GM21619 (cell line): ENCODE results near the gene HBM.
"Not testable (repeated sequence)": the region's sequence is repeated elsewhere in the genome, so short reads cannot be mapped to it uniquely, and the experiment has no call there.

Source experiments
- ATAC-seq: cut with Tn5 transposase; IDR thresholded peaks from one replicate; pipeline ENCODE4 v1.9.1; 2021; ENCODE audit not compliant: unreplicated experiment

The HBM gene, protein sequence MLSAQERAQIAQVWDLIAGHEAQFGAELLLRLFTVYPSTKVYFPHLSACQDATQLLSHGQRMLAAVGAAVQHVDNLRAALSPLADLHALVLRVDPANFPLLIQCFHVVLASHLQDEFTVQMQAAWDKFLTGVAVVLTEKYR

DNA sequence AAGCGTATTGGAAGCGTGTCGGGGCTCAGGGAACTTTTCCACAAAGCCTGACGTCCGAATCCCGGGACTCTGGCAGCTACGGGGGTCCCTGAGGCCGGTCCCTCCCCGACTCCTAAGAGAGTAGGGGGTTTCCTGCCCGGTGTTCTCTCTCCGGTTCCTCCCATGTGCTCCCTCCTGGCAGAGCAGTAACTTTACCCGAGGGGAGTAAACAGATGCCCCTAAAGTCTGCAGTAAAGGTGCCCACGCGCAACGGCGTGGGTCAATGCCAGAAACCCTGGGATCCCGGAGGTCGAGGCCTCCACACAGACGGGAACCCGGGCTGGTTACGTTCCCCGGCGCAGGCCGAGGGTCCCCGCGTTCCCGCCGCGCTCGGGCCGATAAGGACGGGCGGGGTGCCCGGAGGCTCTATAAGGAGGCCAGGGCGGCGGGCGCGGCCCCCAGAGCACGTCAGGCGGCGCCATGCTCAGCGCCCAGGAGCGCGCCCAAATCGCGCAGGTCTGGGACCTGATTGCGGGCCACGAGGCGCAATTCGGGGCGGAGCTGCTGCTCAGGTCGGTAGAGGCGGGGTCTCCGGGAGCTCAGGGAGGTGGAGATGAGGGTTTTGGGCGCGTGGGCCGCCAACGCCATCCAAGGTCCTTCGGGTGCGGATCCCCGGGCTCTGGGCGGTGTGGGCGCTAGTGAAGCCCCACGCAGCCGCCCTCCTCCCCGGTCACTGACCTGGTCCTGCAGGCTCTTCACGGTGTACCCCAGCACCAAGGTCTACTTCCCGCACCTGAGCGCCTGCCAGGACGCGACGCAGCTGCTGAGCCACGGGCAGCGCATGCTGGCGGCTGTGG lies at the start of gene HBM:
Gene HBM (plus strand): TSS at position 440 of the 836 bp plus-strand sequence. CDS start 20 bp downstream, at position 460.
- no peak for ATAC-seq

GRCh38 chr16:116015-116414 lies 49.8 kb upstream of the HBM start:
- no peak for ATAC-seq

GRCh38 chr16:117379-118365 lies 48.1 kb upstream of the HBM start:
- no peak for ATAC-seq

DNA sequence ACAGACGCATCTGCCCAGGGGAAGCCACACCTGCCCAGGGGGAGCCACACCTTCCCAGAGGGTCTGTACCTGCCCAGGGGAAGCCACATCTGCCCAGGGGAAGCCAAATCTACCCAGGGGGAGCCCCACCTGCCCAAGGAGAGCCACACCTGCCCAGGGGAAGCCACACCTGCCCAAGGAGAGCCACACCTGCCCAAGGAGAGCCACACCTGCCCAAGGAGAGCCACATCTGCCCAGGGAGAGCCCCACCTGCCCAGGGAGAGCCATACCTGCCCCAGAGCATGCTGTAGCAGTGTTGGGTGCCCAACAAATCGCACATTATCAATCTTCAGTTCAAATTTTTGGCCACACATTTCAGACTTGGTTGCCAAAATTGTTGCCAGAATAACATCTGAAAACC lies 46.9 kb upstream of the HBM start:
- ATAC-seq = no peak

DNA sequence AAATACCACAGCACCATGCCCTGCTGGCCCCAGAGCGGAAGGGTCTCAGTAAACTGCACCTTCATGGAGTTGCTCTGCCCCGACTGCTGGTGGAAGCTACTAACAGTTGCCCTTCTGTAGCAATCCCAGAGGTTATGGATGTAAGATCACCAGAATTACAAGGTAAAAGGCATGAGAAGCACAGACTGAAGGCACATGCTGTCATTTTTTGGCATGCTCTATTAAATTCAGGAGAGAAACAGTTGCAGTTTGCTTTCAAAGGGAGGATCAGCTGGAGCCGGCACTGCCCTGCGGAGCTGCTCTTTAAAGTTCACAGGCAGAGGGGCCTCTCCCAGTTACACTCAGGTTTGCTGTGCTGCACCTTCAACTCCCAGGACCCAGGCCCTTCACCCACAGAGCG lies 46.5 kb upstream of the HBM start:
- no peak for ATAC-seq

DNA sequence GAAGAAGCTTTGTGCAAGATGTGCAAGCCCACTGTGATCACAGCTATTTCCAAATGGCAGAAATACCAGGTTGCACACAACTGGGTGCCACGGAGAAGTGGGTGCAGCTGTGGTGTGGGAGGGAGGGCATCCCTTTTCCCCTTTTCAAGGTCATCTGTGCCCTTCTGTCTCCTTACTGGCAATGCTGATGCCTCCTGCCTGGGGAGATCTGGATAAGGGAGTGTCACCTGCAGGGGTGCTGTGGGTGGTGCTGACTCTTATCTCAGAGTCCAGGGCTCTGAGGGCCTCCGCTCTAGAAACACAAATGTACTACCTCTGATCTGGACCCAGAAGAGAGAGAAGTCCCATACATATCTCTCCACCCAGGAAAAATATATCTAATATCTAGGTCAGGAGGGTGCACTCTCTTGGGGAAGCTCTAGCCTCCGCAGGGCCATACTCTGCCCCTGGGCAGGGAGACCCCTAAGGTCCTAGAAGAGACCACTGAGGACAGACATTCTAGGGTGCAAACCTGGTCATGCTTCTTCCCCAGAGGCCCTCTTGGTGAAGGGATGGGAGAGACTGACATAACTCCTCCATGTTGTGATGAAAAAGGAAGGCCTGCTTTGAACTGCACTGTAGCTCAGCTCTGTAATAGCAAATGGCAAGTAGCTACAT lies 45.8 kb upstream of the HBM start:
- ATAC-seq = no peak

DNA sequence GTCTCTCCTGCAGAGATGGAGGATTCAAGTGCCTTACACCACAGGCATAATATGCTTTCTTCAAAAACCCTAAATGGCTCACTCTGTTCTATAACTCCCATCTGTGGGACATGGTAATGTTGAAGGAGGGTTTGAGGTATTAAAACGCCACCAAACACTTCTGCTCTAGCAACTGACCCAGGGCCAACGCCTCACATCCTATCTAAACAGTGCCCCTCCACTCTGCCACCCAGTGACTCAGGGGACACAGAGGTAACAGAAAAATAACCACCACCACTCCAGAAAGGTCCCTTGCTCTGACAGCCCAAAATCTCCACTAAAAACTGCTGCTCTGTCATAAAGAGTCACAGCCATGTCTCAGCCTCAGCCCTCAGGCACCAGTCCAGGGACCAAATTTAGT lies 45.0 kb upstream of the HBM start:
- ATAC-seq = no peak

GRCh38 chr16:122361-122760 lies 43.4 kb upstream of the HBM start:
- ATAC-seq = no peak

- not testable (repeated sequence) for ATAC-seq
Measured at GRCh38 chr16:123558-124350, 42.0 kb upstream of the HBM start.

- no peak for ATAC-seq
Measured at GRCh38 chr16:125011-125410, 40.8 kb upstream of the HBM start.

GRCh38 chr16:129075-129474 lies 36.7 kb upstream of the HBM start:
- ATAC-seq = no peak

DNA sequence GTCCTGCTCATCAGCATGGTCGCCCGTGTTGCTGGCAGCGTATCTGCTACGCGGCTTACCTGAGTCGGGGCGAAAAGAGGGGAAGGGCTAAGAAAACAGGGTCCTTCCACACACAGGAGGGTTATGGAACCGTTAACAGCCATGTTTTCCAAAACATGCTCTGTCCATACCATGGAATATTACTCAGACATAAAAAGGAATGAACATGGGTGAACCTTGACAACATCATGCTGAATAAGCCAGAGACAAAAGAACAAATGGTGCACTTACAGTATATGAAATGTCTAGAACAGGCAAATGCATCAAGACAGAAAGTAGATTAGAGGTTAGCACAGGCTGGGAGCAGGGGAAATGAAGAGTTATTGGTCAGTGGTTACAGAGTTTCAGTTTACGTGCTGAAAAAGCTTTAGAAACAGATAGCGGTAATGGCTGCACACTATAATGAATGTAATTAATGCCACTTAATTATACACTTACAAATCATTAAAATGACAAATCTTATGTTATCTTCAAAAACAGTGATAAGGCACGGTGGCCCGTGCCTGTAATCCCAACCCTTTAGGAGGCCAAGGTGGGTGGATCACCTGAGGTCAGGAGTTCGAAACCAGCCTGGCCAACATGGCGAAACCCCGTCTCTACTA lies 35.1 kb upstream of the HBM start:
- no peak for ATAC-seq

DNA sequence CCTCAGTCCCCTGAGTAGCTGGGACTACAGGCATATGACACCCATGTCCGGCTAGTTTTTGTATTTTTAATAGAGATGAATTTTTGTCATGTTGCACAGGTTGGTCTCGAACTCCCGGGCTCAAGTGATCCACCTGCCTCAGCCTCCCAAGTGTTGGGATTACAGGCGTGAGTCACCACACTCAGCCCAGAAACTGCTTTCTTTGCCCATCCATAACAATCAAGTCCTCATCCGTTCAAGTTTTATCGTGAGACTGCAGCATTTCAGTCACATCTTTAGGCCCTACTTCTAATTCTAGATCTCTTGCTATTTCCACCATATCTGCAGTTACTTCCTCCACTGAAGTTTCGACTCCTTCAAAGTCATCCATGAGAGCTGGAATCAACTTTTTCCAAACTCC lies 33.7 kb upstream of the HBM start:
- no peak for ATAC-seq

- no peak for ATAC-seq
Measured at GRCh38 chr16:133716-134115, 32.1 kb upstream of the HBM start.

DNA sequence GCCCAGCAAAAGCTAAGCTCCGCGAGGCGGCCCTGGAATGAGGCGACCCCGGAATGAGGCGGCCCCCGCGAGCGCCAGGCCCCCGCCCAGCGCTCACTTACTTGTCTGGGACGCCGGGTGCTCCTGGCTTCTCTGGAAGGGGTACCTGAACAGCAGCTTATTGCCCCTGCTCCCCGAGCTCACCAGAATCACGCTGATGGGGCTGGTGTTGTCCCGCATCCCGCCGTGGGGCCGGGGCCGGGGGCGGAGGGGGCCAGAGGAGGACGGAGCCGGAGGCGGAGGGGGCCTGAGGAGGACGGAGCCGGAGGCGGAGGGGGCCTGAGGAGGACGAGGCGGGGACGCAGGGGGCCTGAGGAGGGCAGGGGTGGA lies 27.7 kb upstream of the HBM start:
- no peak for ATAC-seq

DNA sequence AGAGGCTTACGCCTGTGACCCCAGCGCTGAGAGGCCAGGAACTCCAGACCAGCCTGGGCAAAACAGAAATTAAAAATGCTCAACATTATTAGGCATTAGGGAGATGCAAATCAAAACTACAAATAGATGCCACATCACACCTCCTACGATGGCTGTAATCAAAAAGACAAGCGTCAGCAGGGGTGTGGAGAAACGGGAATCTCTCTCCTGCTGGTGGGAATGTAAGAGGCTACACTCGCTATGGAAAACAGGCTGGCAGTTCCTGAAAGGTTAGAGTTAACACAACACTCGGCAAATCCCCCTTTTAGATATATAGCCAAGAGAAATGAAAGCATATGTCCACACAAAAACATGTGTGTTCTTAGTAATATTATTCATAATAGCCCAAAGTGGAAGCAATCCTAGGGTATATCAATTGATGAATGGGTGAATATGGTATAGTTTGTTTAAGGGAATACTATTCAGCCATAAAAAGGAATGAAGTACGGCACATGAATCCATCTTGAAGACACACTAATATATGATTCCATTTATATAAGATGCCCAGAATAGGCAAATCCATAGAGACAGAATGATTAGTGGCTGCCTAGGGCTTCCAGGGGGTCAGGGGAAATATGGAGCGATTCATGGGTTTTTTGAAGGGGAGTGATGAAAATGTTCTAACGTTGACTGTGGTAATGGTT lies 25.5 kb upstream of the HBM start:
- no peak for ATAC-seq

- ATAC-seq = no peak
Measured at GRCh38 chr16:142405-142967, 23.3 kb upstream of the HBM start.

GRCh38 chr16:143047-143446 lies 22.7 kb upstream of the HBM start:
- ATAC-seq = no peak

DNA sequence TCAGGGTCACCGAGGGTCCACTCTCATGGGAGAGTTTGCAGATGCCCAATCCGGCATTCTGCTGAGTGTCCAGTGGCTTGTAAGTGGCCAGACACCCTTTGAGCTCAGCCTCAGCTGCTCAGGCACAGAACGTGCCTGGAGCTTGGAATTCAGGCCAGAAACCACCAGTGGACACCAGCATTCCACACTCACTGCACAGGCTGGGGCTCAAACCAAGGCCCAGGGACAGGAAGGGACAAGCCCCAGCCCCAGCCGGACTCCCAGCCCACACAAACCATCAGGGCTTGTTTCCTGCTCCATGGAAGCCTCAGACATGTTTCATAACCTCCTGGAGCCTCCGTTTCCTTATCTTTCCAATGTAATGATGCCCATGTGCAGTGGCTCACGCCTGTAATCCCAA lies 22.3 kb upstream of the HBM start:
- ATAC-seq = no peak
